ENCODE data around the gene TARBP1.
A peak's percentile ranks its signal among the peaks of the same experiment; 100 is the strongest.

The TARBP1 gene

DNA sequence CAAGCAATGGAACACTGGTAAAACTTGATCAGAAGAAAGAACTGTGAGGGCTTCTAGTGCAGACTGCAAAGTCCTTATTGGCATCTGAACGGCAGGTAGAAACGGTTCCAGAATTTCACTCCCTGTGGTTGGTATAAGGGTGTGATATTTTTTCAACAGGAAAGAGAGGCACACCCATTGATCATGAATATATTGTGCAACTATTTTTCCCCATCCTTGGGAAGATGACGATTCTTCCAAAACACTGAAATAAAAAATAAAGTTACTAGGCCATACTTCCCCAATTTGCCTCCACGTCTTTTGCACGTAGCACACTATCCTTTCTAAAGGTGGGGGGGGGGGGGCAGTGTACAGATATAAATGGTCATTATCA is 49.6 kb downstream of the TARBP1 start:
- Histone ChIP-seq H3K4me1 (ENCODE audit: control insufficient read depth, insufficient read depth, low read length) (no peaks in the 10 kb centered on the region), H3K4me3 (ENCODE audit: low read length) (no peak overlapping the region), H3K9ac (ENCODE audit: low read length) (no peak overlapping the region), H3K36me3 (ENCODE audit: control insufficient read depth, insufficient read depth, low read length, severe bottlenecking) (peaks cover 57% of the 10 kb centered on the region), H3K9me3 (ENCODE audit: control insufficient read depth, low read length) (no peaks in the 10 kb centered on the region), H3K27me3 (replicated peaks; ENCODE audit: control insufficient read depth, insufficient read depth, low read length) (no peaks in the 10 kb centered on the region)
- DNase-seq (ENCODE audit: low read depth): no peak

DNA sequence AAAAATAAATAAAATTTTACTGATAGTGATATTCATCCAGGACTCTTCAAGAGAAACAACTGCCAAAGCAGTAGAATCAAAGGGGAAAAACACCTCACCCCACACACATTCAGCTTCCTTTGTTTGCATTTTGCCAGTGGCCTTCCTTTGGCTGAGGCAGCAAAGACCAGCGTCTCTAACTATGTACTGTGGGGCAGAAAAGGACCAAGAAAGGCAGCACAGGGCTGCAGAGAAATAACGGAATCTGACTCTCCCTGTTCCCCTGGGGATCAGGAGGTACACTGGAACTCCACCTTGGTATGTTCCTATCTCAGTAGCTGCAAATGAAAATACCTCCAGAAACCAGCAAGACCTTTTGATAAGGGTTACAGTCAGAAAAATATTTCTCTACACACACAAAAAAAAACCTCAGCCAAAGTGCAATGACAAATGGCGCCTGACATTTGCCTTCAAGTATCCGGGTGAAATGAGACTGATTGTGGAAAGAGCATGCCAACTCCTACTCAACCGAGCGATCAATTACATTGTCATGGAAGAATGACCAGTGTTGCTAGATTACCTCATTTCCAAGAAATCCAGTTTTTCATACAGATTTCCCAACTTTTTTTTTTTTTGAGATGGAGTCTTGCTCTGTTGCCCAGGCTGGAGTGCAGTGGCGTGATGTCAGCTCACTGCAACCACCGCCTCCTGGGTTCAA is 50.9 kb downstream of the TARBP1 start:
- Histone ChIP-seq H3K4me3 (ENCODE audit: low read length) (no peak overlapping the region), H3K36me3 (ENCODE audit: control insufficient read depth, insufficient read depth, low read length, severe bottlenecking) (peaks cover 49% of the 10 kb centered on the region), H3K9me3 (ENCODE audit: control insufficient read depth, low read length) (no peaks in the 10 kb centered on the region), H3K4me1 (ENCODE audit: control insufficient read depth, insufficient read depth, low read length) (no peaks in the 10 kb centered on the region), H3K9ac (ENCODE audit: low read length) (no peak overlapping the region), H3K27me3 (replicated peaks; ENCODE audit: control insufficient read depth, insufficient read depth, low read length) (no peaks in the 10 kb centered on the region)
- DNase-seq (ENCODE audit: low read depth): no peak

DNA sequence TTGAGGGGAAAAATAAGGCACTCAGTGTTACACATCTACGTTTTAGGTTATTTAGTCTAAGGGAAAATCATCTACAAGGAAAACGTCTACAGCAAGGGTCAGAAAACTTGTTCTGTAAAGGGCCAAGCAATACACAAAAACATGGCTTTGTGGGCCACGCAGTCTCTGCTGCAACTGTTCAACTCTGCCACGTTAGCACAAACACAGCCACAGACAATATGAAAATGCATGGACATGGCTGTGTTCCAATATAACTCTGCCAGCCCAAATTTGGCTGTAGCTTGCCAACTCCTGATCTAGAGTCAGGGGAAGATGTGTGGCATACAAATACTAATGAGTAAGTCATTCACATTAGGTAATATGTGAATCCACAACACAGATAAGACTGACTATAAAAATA is 65.0 kb downstream of the TARBP1 start:
- DNase-seq (ENCODE audit: low read depth): no peak
- Histone ChIP-seq H3K4me1 (ENCODE audit: control insufficient read depth, insufficient read depth, low read length) (no peaks in the 10 kb centered on the region), H3K9ac (ENCODE audit: low read length) (no peak overlapping the region), H3K9me3 (ENCODE audit: control insufficient read depth, low read length) (no peaks in the 10 kb centered on the region), H3K27me3 (replicated peaks; ENCODE audit: control insufficient read depth, insufficient read depth, low read length) (no peaks in the 10 kb centered on the region), H3K4me3 (ENCODE audit: low read length) (no peak overlapping the region), H3K36me3 (ENCODE audit: control insufficient read depth, insufficient read depth, low read length, severe bottlenecking) (peaks cover 28% of the 10 kb centered on the region)

DNA sequence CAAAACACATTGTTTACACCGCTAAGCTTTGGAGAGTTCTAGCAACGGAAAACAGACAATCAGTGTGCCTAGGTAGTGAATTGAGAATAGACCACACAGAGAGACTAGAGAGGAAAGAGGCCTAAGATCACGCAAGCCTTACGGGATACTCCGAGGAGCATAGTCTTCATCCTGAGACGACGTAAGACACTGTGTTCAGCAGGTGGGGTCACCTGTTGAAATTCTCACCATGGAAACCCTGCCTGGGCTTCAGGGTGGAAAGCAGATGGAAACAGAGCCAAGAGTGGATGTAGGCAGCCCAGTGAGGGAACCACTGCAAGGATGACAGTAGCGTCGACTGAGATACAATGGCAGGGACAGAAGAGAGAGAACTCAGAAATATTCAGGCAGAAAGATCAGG is 65.5 kb downstream of the TARBP1 start:
- H3K36me3 ChIP-seq (ENCODE audit: control insufficient read depth, insufficient read depth, low read length, severe bottlenecking): peaks cover 30% of the 10 kb centered on the region
- no peaks in the 10 kb centered on the region for H3K4me1 ChIP-seq (ENCODE audit: control insufficient read depth, insufficient read depth, low read length)
- no peaks in the 10 kb centered on the region for H3K27me3 ChIP-seq (replicated peaks; ENCODE audit: control insufficient read depth, insufficient read depth, low read length)
- H3K9ac ChIP-seq (ENCODE audit: low read length): no peak overlapping the region
- no peaks in the 10 kb centered on the region for H3K9me3 ChIP-seq (ENCODE audit: control insufficient read depth, low read length)
- DNase-seq (ENCODE audit: low read depth): no peak
- no peak overlapping the region for H3K4me3 ChIP-seq (ENCODE audit: low read length)

DNA sequence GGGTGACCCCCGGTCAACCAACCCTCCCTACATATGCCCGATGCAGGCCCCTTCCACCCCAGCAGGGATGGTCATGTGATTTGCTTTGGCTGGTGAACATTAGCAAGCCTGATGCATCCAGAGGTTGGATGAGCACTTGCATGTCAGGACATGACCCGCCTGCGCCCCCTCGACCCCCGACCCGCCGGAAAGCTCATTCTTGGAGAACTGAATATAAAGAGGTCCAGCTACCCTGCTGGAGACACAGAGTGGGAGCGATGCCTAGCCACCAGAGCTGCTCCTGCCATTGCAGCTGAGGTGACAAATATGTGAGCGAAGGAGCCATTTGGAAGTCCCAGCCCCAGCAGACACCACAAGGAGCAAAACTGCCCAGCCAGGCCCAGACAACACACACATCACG is 66.1 kb downstream of the TARBP1 start:
- no peaks in the 10 kb centered on the region for H3K4me1 ChIP-seq (ENCODE audit: control insufficient read depth, insufficient read depth, low read length)
- peaks cover 28% of the 10 kb centered on the region for H3K36me3 ChIP-seq (ENCODE audit: control insufficient read depth, insufficient read depth, low read length, severe bottlenecking)
- DNase-seq (ENCODE audit: low read depth): no peak
- no peak overlapping the region for H3K9ac ChIP-seq (ENCODE audit: low read length)
- H3K27me3 ChIP-seq (replicated peaks; ENCODE audit: control insufficient read depth, insufficient read depth, low read length): no peaks in the 10 kb centered on the region
- H3K9me3 ChIP-seq (ENCODE audit: control insufficient read depth, low read length): no peaks in the 10 kb centered on the region
- no peak overlapping the region for H3K4me3 ChIP-seq (ENCODE audit: low read length)

DNA sequence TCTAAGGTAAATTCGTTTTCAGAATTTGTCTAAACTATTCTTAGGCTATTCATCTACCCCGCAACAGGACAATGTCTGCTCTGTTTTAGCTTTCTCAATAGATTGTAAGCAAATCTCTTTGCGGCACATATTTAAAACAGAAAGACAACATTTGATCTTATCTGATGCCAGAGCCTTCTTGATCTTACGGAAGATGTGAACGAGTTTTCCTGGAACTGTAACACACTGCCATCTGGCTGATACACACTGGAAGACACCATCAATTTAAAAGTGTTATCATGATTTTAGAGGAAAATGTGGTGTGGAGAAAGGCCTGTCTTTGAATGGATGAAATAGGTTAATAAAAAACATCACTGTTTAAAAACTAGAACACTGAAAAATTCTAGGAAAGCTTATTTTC is 69.7 kb downstream of the TARBP1 start:
- no peaks in the 10 kb centered on the region for H3K27me3 ChIP-seq (replicated peaks; ENCODE audit: control insufficient read depth, insufficient read depth, low read length)
- H3K36me3 ChIP-seq (ENCODE audit: control insufficient read depth, insufficient read depth, low read length, severe bottlenecking): peaks cover 21% of the 10 kb centered on the region
- H3K4me3 ChIP-seq (ENCODE audit: low read length): no peak overlapping the region
- no peak overlapping the region for H3K9ac ChIP-seq (ENCODE audit: low read length)
- no peaks in the 10 kb centered on the region for H3K4me1 ChIP-seq (ENCODE audit: control insufficient read depth, insufficient read depth, low read length)
- DNase-seq (ENCODE audit: low read depth): no peak
- H3K9me3 ChIP-seq (ENCODE audit: control insufficient read depth, low read length): no peaks in the 10 kb centered on the region

DNA sequence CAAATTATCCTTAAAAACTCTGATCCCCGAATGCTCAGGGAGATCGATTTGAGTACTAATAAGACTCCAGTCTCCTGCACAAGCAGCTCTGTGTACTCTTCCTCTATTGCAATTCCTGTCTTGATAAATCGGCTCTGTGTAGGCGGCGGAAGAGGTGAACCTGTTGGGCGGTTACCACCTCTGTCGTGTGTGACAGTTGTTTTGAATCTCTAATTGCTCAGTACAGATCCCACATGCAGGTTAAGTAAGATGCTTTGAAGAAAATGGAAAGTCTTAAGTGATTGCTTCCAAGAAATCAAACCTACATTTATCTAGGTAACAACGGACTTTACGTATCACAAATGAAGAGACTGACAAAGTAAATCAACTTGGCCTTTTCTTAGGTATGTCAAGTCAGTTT is 70.2 kb downstream of the TARBP1 start:
- H3K4me1 ChIP-seq (ENCODE audit: control insufficient read depth, insufficient read depth, low read length): no peaks in the 10 kb centered on the region
- no peaks in the 10 kb centered on the region for H3K9me3 ChIP-seq (ENCODE audit: control insufficient read depth, low read length)
- H3K36me3 ChIP-seq (ENCODE audit: control insufficient read depth, insufficient read depth, low read length, severe bottlenecking): peaks cover 20% of the 10 kb centered on the region
- H3K27me3 ChIP-seq (replicated peaks; ENCODE audit: control insufficient read depth, insufficient read depth, low read length): no peaks in the 10 kb centered on the region
- no peak for DNase-seq (ENCODE audit: low read depth)
- no peak overlapping the region for H3K9ac ChIP-seq (ENCODE audit: low read length)
- no peak overlapping the region for H3K4me3 ChIP-seq (ENCODE audit: low read length)

DNA sequence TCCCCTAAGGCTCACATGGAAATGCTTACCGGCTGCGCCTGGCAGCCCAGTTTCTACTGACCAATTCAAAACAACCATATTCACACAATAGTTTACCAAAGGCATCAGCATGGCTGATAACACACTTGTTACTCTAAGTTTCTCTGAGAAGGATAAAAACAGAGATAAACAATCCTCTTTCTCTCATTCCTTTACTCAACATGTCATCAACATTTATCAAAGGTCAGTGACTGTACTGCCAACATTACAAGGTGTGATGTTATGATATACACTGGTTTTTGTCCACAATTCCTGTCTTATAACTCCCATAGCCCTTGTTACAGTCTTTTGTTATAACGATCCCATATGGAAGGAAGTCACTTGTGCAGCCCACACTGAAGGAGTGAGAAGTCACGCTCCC is 72.1 kb downstream of the TARBP1 start:
- peaks cover 14% of the 10 kb centered on the region for H3K36me3 ChIP-seq (ENCODE audit: control insufficient read depth, insufficient read depth, low read length, severe bottlenecking)
- no peak overlapping the region for H3K9ac ChIP-seq (ENCODE audit: low read length)
- no peak overlapping the region for H3K4me3 ChIP-seq (ENCODE audit: low read length)
- no peaks in the 10 kb centered on the region for H3K27me3 ChIP-seq (replicated peaks; ENCODE audit: control insufficient read depth, insufficient read depth, low read length)
- H3K4me1 ChIP-seq (ENCODE audit: control insufficient read depth, insufficient read depth, low read length): peaks cover 6% of the 10 kb centered on the region
- DNase-seq (ENCODE audit: low read depth): no peak
- H3K9me3 ChIP-seq (ENCODE audit: control insufficient read depth, low read length): no peaks in the 10 kb centered on the region

DNA sequence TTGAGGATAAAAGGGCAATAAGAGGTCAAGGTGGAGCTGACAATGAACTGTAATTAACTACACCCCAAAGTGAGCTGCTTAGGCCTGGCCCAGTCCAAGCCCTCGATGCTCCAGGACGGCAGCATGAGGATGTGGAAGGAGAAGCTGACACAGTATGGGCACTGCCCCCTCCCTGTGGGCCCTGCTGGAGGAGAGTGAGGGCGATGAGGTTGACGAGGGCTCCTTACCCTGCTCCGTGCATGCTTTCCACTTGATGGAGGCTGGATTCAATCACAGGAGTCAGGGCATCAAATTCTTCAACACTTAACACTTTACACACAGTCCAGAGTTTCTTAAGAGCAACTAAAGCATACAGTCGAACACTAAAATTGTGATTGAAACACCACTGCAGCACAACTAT is 73.3 kb downstream of the TARBP1 start:
- no peak overlapping the region for H3K4me3 ChIP-seq (ENCODE audit: low read length)
- H3K4me1 ChIP-seq (ENCODE audit: control insufficient read depth, insufficient read depth, low read length): peaks cover 15% of the 10 kb centered on the region
- H3K36me3 ChIP-seq (ENCODE audit: control insufficient read depth, insufficient read depth, low read length, severe bottlenecking): peaks cover 14% of the 10 kb centered on the region
- no peaks in the 10 kb centered on the region for H3K27me3 ChIP-seq (replicated peaks; ENCODE audit: control insufficient read depth, insufficient read depth, low read length)
- no peak for DNase-seq (ENCODE audit: low read depth)
- H3K9ac ChIP-seq (ENCODE audit: low read length): no peak overlapping the region
- H3K9me3 ChIP-seq (ENCODE audit: control insufficient read depth, low read length): no peaks in the 10 kb centered on the region

DNA sequence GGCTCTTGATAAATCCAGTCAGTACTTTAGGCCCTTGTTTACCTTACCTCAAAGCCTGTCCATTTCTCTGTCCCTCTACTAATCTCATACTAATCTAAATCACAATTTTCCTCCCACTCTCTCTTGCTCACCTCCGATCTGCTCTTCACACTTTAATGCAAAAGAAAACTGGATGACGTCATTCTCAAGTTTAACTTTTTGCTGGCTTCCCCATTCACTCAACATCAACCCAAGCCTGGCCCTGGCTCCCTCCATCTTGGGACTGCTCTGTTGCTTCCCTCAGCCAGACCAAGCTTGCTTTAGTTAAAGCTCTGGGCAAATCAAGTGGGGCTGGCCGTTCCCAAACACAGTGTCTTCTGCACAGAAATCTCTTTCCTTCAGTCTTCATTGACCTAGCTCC is 76.0 kb downstream of the TARBP1 start:
- no peak overlapping the region for H3K4me3 ChIP-seq (ENCODE audit: low read length)
- H3K36me3 ChIP-seq (ENCODE audit: control insufficient read depth, insufficient read depth, low read length, severe bottlenecking): peaks cover 4% of the 10 kb centered on the region
- no peak for DNase-seq (ENCODE audit: low read depth)
- H3K4me1 ChIP-seq (ENCODE audit: control insufficient read depth, insufficient read depth, low read length): peaks cover 20% of the 10 kb centered on the region
- no peak overlapping the region for H3K9ac ChIP-seq (ENCODE audit: low read length)
- H3K27me3 ChIP-seq (replicated peaks; ENCODE audit: control insufficient read depth, insufficient read depth, low read length): no peaks in the 10 kb centered on the region
- H3K9me3 ChIP-seq (ENCODE audit: control insufficient read depth, low read length): no peaks in the 10 kb centered on the region

DNA sequence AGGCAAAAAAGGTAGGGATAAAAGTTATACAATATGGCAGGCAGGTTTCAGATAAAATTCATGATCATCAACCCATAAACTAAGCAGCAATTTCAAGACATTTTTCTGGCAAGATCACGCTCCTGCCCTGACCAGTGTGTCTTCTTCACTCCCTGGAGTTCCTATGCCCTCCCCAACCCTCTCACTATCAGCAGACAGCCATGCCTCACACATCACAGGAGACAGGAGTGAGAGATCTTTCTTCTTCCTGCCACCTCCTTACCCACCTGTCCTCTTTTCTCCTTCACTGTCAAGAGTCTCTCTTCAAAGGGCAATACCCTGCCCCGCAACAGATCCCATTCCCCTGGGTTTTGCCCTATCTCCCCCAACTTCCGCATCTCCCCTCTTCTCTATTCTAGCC is 77.3 kb downstream of the TARBP1 start:
- Histone ChIP-seq H3K4me3 (ENCODE audit: low read length) (no peak overlapping the region), H3K36me3 (ENCODE audit: control insufficient read depth, insufficient read depth, low read length, severe bottlenecking) (peaks cover 4% of the 10 kb centered on the region), H3K9me3 (ENCODE audit: control insufficient read depth, low read length) (no peaks in the 10 kb centered on the region), H3K27me3 (replicated peaks; ENCODE audit: control insufficient read depth, insufficient read depth, low read length) (no peaks in the 10 kb centered on the region), H3K9ac (ENCODE audit: low read length) (no peak overlapping the region), H3K4me1 (ENCODE audit: control insufficient read depth, insufficient read depth, low read length) (peaks cover 20% of the 10 kb centered on the region)
- DNase-seq (ENCODE audit: low read depth): no peak

DNA sequence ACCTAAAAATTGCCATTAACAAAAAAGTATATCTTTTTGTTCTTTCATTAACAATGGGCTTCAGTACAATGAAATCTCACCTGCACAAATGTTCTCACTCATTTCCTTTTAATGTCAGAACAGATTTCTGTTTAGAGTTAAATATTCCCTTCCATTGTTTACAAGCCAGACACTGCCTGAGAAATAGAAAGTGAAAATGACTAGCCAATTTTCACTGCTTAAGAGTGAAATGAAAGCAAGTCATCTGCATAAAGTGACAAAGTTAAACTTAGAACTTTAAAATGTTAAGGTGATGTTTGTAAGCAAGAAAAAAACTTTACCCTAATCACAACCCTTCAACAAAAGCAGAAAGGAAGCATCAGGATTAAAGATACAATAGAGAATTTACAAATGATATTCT is 78.2 kb downstream of the TARBP1 start:
- Histone ChIP-seq H3K9ac (ENCODE audit: low read length) (peak overlapping the region; percentile 25), H3K9me3 (ENCODE audit: control insufficient read depth, low read length) (no peaks in the 10 kb centered on the region), H3K27me3 (replicated peaks; ENCODE audit: control insufficient read depth, insufficient read depth, low read length) (no peaks in the 10 kb centered on the region), H3K36me3 (ENCODE audit: control insufficient read depth, insufficient read depth, low read length, severe bottlenecking) (peaks cover 4% of the 10 kb centered on the region), H3K4me3 (ENCODE audit: low read length) (peak overlapping the region; percentile 62), H3K4me1 (ENCODE audit: control insufficient read depth, insufficient read depth, low read length) (peaks cover 20% of the 10 kb centered on the region)
- DNase-seq (ENCODE audit: low read depth): peak; percentile 3
